BJ (cell line): ENCODE measurements around the gene CRACR2B. TPM values are rescaled to one million over a fixed set of nuclear protein-coding genes. Genes with fewer than 3 reads are reported as not detected.

Experiments
- CTCF ChIA-PET: fragments of 350-600 bp; formaldehyde crosslinking; extraction: SDS; loops from one replicate; lab custom pipeline; 2021; ENCODE audit warnings: antibody characterized with exemption, inconsistent platforms; lab: Yijun Ruan, JAX
- POLR2A ChIA-PET: fragments of 300-600 bp; sonication (Branson Sonifier 250); formaldehyde crosslinking; extraction: SDS; loops from one replicate; lab custom pipeline; 2021; ENCODE audit warnings: antibody characterized with exemption; lab: Charles Lee
- DNase-seq: peaks from one replicate; pipeline ENCODE4 v3.0.0-alpha.2; 2011; ENCODE audit warnings: low read depth
- H3K27me3 ChIP-seq: 2 replicates; pipeline ENCODE4 v1.6.0; 2011; ENCODE audit warnings: low read length; ENCODE audit not compliant: control insufficient read depth, insufficient read depth
- H3K36me3 ChIP-seq: 2 replicates; pipeline ENCODE4 v1.5.1; 2011; ENCODE audit warnings: low read length; ENCODE audit not compliant: control insufficient read depth, insufficient read depth
- H3K4me3 ChIP-seq: 2 replicates; pipeline ENCODE4 v1.5.1; 2011; ENCODE audit warnings: low read depth, mild to moderate bottlenecking, control low read depth, low read length
- CTCF ChIP-seq: IDR thresholded peaks from 2 replicates; pipeline ENCODE4 v1.5.1; 2011; ENCODE audit warnings: low read depth, mild to moderate bottlenecking, control low read depth, inconsistent platforms, low read length, moderate library complexity; ENCODE audit not compliant: insufficient read depth
- polyA plus RNA-seq: library from polyadenylated mRNA; depleted of rRNA; stranded (reverse); fragments of >200 nt; gene quantifications from 2 replicates; pipeline ENCODE4 v1.2.3, GENCODE V29; 2011

Gene CRACR2B
- polyA plus RNA-seq, 1 experiment, result 0.16 TPM

- Histone ChIP-seq H3K36me3 (peaks cover 2% of the 10 kb centered on the region), H3K27me3 (no peaks in the 10 kb centered on the region), H3K4me3 (peak overlapping the region; percentile 23)
- TF ChIP-seq CTCF, result no peak
- ChIA-PET CTCF (no interaction called here), POLR2A (no interaction called here)
- no peak for DNase-seq
These were observed 38.5 kb upstream of the CRACR2B start for GRCh38 chr11:788953-789940.

- POLR2A ChIA-PET, result no interaction called here
- no peak for DNase-seq
- Histone ChIP-seq H3K27me3 (no peaks in the 10 kb centered on the region), H3K36me3 (peaks cover 2% of the 10 kb centered on the region), H3K4me3 (peak within 1 kb of the TSS; percentile 23)
- TF ChIP-seq CTCF, result no peak
- CTCF ChIA-PET, result no interaction called here
These were observed 37.8 kb upstream of the CRACR2B start, which contains the start of gene CEND1 for GRCh38 chr11:789943-790342. Gene CEND1, minus strand, starts transcription at chr11:790090. Its CDS starts 1,514 bp downstream, at chr11:788576.

- Histone ChIP-seq H3K27me3 (no peaks in the 10 kb centered on the region), H3K36me3 (peaks cover 2% of the 10 kb centered on the region), H3K4me3 (no peak overlapping the region)
- TF ChIP-seq CTCF, result no peak
- ChIA-PET CTCF (interaction anchor here (0.7 kb wide), 2 partner anchors 23 to 89 kb away, joined by 3 read pairs; no protein-coding TSS in a partner anchor), POLR2A (no interaction called here)
- no peak for DNase-seq
These were observed 36.8 kb upstream of the CRACR2B start for GRCh38 chr11:790721-791564.

DNA sequence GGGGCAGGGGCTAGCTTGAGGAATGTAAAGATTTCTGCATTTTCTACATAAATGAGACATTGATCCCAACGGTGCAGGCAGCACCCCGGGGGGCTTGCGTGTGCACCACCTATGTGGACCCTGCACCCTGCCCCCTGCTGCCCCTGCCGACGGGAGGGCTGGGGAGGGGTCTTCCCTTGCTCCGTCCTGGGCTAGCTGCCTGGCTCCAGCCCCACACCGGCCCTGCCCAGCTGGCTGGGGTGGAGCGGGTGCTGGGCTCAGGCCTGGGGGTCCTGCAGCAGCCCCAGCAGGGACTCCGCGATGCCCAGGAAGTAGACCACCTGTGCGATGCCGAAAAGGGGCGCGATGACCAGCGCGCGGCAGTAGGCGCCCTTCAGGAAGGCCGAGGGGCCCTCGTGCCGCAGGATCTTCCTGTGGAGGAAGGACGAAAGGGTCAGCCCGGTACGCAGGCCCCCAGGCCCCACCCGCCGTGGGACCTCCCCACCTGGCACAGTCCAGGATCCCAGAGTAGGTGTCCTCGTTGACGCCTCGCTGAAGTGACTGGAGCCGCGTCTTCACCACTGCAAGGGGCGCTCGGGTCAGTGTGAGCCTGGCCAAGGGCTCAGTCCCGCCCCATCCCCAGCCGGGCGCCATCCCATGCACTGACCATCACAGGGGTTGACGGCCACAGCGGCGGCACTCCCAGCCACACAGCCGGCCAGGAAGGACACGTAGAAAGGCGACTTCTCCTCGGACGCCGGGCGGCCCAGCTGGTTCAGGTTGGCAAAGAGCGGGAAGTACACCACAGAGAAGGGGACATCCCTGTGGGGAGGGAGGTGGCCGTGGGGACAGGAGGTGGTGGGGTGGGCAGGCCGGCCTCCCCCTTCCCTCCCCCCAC lies 35.8 kb upstream of the CRACR2B start:
- Histone ChIP-seq H3K4me3 (no peak overlapping the region), H3K36me3 (peaks cover 2% of the 10 kb centered on the region), H3K27me3 (no peaks in the 10 kb centered on the region)
- no peak for DNase-seq
- no peak for TF ChIP-seq CTCF
- ChIA-PET CTCF (no interaction called here), POLR2A (no interaction called here)
